ENCODE measurements around the gene GAS6. TPM values are rescaled to one million over a fixed set of nuclear protein-coding genes. Genes with fewer than 3 reads are reported as not detected.
"Not testable (repeated sequence)": the region's sequence is repeated elsewhere in the genome, so short reads cannot be mapped to it uniquely, and the experiment has no call there.

The GAS6 gene
- total RNA-seq, 1 experiment from 2014 or later, result 20.9 TPM

- Histone ChIP-seq H3K4me3 (ENCODE audit: low read length) (no peak overlapping the region), H3K9me3 (ENCODE audit: low read length) (no peaks in the 10 kb centered on the region), H4K20me1 (ENCODE audit: low read length) (no peaks in the 10 kb centered on the region), H3K9me2 (replicated peaks; ENCODE audit: low read length) (no peaks in the 10 kb centered on the region), H3K79me2 (ENCODE audit: low read length) (no peaks in the 10 kb centered on the region), H3K27ac (ENCODE audit: low read length) (no peak overlapping the region), H3K4me1 (ENCODE audit: insufficient read depth, low read length) (peaks cover 30% of the 10 kb centered on the region), H3K27me3 (ENCODE audit: low read length) (no peaks in the 10 kb centered on the region), H2AFZ (ENCODE audit: low read length) (no peak overlapping the region), H3K36me3 (ENCODE audit: low read depth, low read length) (no peaks in the 10 kb centered on the region), H3F3A (ENCODE audit: low read length, unreplicated experiment) (no peaks in the 10 kb centered on the region), H3K9ac (ENCODE audit: low read length) (no peak overlapping the region), H3K4me2 (ENCODE audit: low read length) (no peak overlapping the region)
- BruUV-seq (replicated peaks), result no TSS peak
- ChIA-PET CTCF (no interaction called here), POLR2A (ENCODE audit: unreplicated experiment) (no interaction called here)
- DNase-seq (no peak), ATAC-seq (no peak)
- intact Hi-C loops (cut with micrococcal nuclease), result loop anchor here (5.0 kb wide), 1 partner anchor 113 kb away; no protein-coding TSS in a partner anchor
- no peak for TF ChIP-seq CTCF (conservative IDR thresholded peaks at IDR 0.05; ENCODE audit: low read depth, low read length)
- no peak for TF ChIP-seq EZH2phosphoT487 (IDR thresholded peaks at IDR 0.05; ENCODE audit: borderline replicate concordance, low read length)
- no peak for TF ChIP-seq EZH2 (IDR thresholded peaks at IDR 0.05; ENCODE audit: low read length, unreplicated experiment)
These were observed 29.2 kb downstream of the GAS6 start for GRCh38 chr13:113834496-113835200.

GRCh38 chr13:113834006-113834405 is 29.9 kb downstream of the GAS6 start:
- H3K4me2 ChIP-seq (ENCODE audit: low read length); intact Hi-C loops (cut with micrococcal nuclease); ATAC-seq; BruUV-seq (replicated peaks); H3K9ac ChIP-seq (ENCODE audit: low read length); H3F3A ChIP-seq (ENCODE audit: low read length, unreplicated experiment); H3K36me3 ChIP-seq (ENCODE audit: low read depth, low read length); H3K9me3 ChIP-seq (ENCODE audit: low read length); H3K27me3 ChIP-seq (ENCODE audit: low read length); POLR2A ChIA-PET (ENCODE audit: unreplicated experiment); H3K9me2 ChIP-seq (replicated peaks; ENCODE audit: low read length); H3K4me3 ChIP-seq (ENCODE audit: low read length); CTCF ChIA-PET; H4K20me1 ChIP-seq (ENCODE audit: low read length); H3K27ac ChIP-seq (ENCODE audit: low read length); DNase-seq; H3K79me2 ChIP-seq (ENCODE audit: low read length); H2AFZ ChIP-seq (ENCODE audit: low read length): not testable (repeated sequence)
- H3K4me1 ChIP-seq (ENCODE audit: insufficient read depth, low read length), result peaks cover 29% of the 10 kb centered on the region

- H3K9me2 ChIP-seq (replicated peaks; ENCODE audit: low read length), result no peaks in the 10 kb centered on the region
- H3K4me1 ChIP-seq (ENCODE audit: insufficient read depth, low read length), result peaks cover 22% of the 10 kb centered on the region
- ChIA-PET CTCF (no interaction called here), POLR2A (ENCODE audit: unreplicated experiment) (no interaction called here)
- no peaks in the 10 kb centered on the region for H3K27me3 ChIP-seq (ENCODE audit: low read length)
- intact Hi-C loops (cut with micrococcal nuclease), result no loop called here
- H3K27ac ChIP-seq (ENCODE audit: low read length), result no peak overlapping the region
- ATAC-seq, result no peak
- no peak overlapping the region for H2AFZ ChIP-seq (ENCODE audit: low read length)
- no peaks in the 10 kb centered on the region for H3K36me3 ChIP-seq (ENCODE audit: low read depth, low read length)
- no peak overlapping the region for H3K4me2 ChIP-seq (ENCODE audit: low read length)
- no peak for DNase-seq
- no peak for TF ChIP-seq CTCF (conservative IDR thresholded peaks at IDR 0.05; ENCODE audit: low read depth, low read length)
- no peak for TF ChIP-seq EZH2 (IDR thresholded peaks at IDR 0.05; ENCODE audit: low read length, unreplicated experiment)
- no peak for TF ChIP-seq EZH2phosphoT487 (IDR thresholded peaks at IDR 0.05; ENCODE audit: borderline replicate concordance, low read length)
- H3K9me3 ChIP-seq (ENCODE audit: low read length), result no peaks in the 10 kb centered on the region
- no peak overlapping the region for H3K4me3 ChIP-seq (ENCODE audit: low read length)
- BruUV-seq (replicated peaks), result no TSS peak
- H3K9ac ChIP-seq (ENCODE audit: low read length), result no peak overlapping the region
- H3K79me2 ChIP-seq (ENCODE audit: low read length), result no peaks in the 10 kb centered on the region
- H4K20me1 ChIP-seq (ENCODE audit: low read length), result no peaks in the 10 kb centered on the region
- no peaks in the 10 kb centered on the region for H3F3A ChIP-seq (ENCODE audit: low read length, unreplicated experiment)
These were observed 30.6 kb downstream of the GAS6 start for GRCh38 chr13:113833111-113833830.
